ENCODE data around the gene LOC101059915.
A peak's percentile ranks its signal among the peaks of the same experiment; 100 is the strongest.
"Not testable (repeated sequence)": the region's sequence is repeated elsewhere in the genome, so short reads cannot be mapped to it uniquely, and the experiment has no call there.

Gene LOC101059915

GRCh38 chrX:71644406-71644805, 22.9 kb upstream of the LOC101059915 start:
- not testable (repeated sequence) for DNase-seq

- DNase-seq, result peak; percentile 23
Measured at GRCh38 chrX:71650333-71650969, 16.9 kb upstream of the LOC101059915 start.

- peak; percentile 68 for DNase-seq
Measured at GRCh38 chrX:71652405-71652804, 14.9 kb upstream of the LOC101059915 start.

- DNase-seq, result no peak
Measured at GRCh38 chrX:71653344-71653743, 14.0 kb upstream of the LOC101059915 start.

GRCh38 chrX:71657267-71657666, 10.1 kb upstream of the LOC101059915 start:
- no peak for DNase-seq

- no peak for DNase-seq
Measured at GRCh38 chrX:71659342-71659741, 8.0 kb upstream of the LOC101059915 start.

GRCh38 chrX:71659959-71660358, 7.4 kb upstream of the LOC101059915 start:
- DNase-seq, result no peak

- DNase-seq, result no peak
Measured at GRCh38 chrX:71660562-71661416, 6.6 kb upstream of the LOC101059915 start.

- no peak for DNase-seq
Measured at GRCh38 chrX:71661919-71662318, 5.4 kb upstream of the LOC101059915 start.

GRCh38 chrX:71662654-71663053, 4.7 kb upstream of the LOC101059915 start:
- DNase-seq, result not testable (repeated sequence)

GRCh38 chrX:71663238-71663637, 4.1 kb upstream of the LOC101059915 start:
- DNase-seq, result peak; percentile 70

- not testable (repeated sequence) for DNase-seq
Measured at GRCh38 chrX:71664202-71664601, 3.1 kb upstream of the LOC101059915 start.

- no peak for DNase-seq
Measured at GRCh38 chrX:71664889-71665491, 2.4 kb upstream of the LOC101059915 start.

- no peak for DNase-seq
Measured at GRCh38 chrX:71665747-71666146, 1.6 kb upstream of the LOC101059915 start.

- no peak for DNase-seq
Measured at GRCh38 chrX:71666240-71667223, 814 bp upstream of the LOC101059915 start.

GRCh38 chrX:71668248-71668595, 876 bp downstream of the LOC101059915 start:
- no peak for DNase-seq

GRCh38 chrX:71669492-71669891, 2.1 kb downstream of the LOC101059915 start:
- DNase-seq, result no peak

- peak; percentile 24 for DNase-seq
Measured at GRCh38 chrX:71669947-71670346, 2.6 kb downstream of the LOC101059915 start.

GRCh38 chrX:71671043-71671780, 3.9 kb downstream of the LOC101059915 start:
- peak; percentile 74 for DNase-seq

- no peak for DNase-seq
Measured at GRCh38 chrX:71671938-71672337, 4.6 kb downstream of the LOC101059915 start.

- DNase-seq, result not testable (repeated sequence)
Measured at GRCh38 chrX:71675636-71676035, 8.3 kb downstream of the LOC101059915 start.

All from stimulated activated CD4-positive, alpha-beta T cell treated with anti-CD3 and anti-CD28 coated beads, Interleukin-4, amount 100 ng/mL, for 24 hours (primary cell).